OCI-LY1 (cell line): ENCODE measurements around the gene COPE.

ENCODE experiments used
- CTCF ChIP-seq: fragments of 200-600 bp; sonication (generic), shearing (Covaris generic); IDR thresholded peaks from 2 replicates; pipeline ENCODE4 v1.5.1; 2017; ENCODE audit warnings: mild to moderate bottlenecking, antibody characterized with exemption, low read length, moderate library complexity, mixed read lengths
- EZH2 ChIP-seq: fragments of 200-600 bp; sonication (generic), shearing (Covaris generic); IDR thresholded peaks from 2 replicates; pipeline ENCODE4 v1.8.0; 2017; ENCODE audit warnings: borderline replicate concordance, mixed run types, mild to moderate bottlenecking, antibody characterized with exemption, low read length, moderate library complexity, mixed read lengths

- TF ChIP-seq CTCF = no peak
- TF ChIP-seq EZH2 = no peak
Observed at GRCh38 chr19:18899624-18900560, 19.3 kb downstream of the COPE start.
